ENCODE measurements around the gene TMEM200A.

GRCh38 chr6:130459316-130459715 lies 93.5 kb downstream of the TMEM200A start:
- TF ChIP-seq, protein P1, sequence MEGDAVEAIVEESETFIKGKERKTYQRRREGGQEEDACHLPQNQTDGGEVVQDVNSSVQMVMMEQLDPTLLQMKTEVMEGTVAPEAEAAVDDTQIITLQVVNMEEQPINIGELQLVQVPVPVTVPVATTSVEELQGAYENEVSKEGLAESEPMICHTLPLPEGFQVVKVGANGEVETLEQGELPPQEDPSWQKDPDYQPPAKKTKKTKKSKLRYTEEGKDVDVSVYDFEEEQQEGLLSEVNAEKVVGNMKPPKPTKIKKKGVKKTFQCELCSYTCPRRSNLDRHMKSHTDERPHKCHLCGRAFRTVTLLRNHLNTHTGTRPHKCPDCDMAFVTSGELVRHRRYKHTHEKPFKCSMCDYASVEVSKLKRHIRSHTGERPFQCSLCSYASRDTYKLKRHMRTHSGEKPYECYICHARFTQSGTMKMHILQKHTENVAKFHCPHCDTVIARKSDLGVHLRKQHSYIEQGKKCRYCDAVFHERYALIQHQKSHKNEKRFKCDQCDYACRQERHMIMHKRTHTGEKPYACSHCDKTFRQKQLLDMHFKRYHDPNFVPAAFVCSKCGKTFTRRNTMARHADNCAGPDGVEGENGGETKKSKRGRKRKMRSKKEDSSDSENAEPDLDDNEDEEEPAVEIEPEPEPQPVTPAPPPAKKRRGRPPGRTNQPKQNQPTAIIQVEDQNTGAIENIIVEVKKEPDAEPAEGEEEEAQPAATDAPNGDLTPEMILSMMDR (IDR thresholded peaks at IDR 0.05; ENCODE audit: insufficient read depth, low read length, poor library complexity, severe bottlenecking), result no peak
- no peak for TF ChIP-seq EZH2phosphoT487 (conservative IDR thresholded peaks at IDR 0.05; ENCODE audit: low read length)
